Mesodermal cell (in vitro differentiated cells): ENCODE measurements around the gene RAP1GAP2.

Experiments used
- H3K27ac ChIP-seq: 2 replicates; pipeline ENCODE4 v1.7.0; 2013; ENCODE audit warnings: mild to moderate bottlenecking, low read depth, low read length, moderate library complexity; ENCODE audit not compliant: severe bottlenecking
- H3K36me3 ChIP-seq: 2 replicates; pipeline ENCODE4 v1.7.1; 2013; ENCODE audit warnings: mild to moderate bottlenecking, low read length, moderate library complexity; ENCODE audit not compliant: control insufficient read depth, insufficient read depth
- H3K4me1 ChIP-seq: one replicate; pipeline ENCODE4 v1.7.1; 2013; ENCODE audit warnings: mild to moderate bottlenecking, low read length; ENCODE audit not compliant: insufficient read depth, control insufficient read depth, poor library complexity, severe bottlenecking
- H3K4me3 ChIP-seq: 2 replicates; pipeline ENCODE4 v1.7.0; 2013; ENCODE audit warnings: low read length, control low read depth, mild to moderate bottlenecking; ENCODE audit not compliant: insufficient read depth, poor library complexity, severe bottlenecking; ENCODE audit errors: extremely low read depth
- H3K9me3 ChIP-seq: 2 replicates; pipeline ENCODE4 v1.7.1; 2013; ENCODE audit warnings: mild to moderate bottlenecking, low read length, moderate library complexity; ENCODE audit not compliant: control insufficient read depth
- WGBS, 2 experiments: methylation state at CpG; one replicate each; pipeline ENCODE4 v1.1.5; 2013; ENCODE audit warnings: missing lambda C conversion rate in 2 of 2; ENCODE audit not compliant: insufficient coverage in 2 of 2; 5-methylcytosine and 5-hydroxymethylcytosine counted together

Gene RAP1GAP2

DNA sequence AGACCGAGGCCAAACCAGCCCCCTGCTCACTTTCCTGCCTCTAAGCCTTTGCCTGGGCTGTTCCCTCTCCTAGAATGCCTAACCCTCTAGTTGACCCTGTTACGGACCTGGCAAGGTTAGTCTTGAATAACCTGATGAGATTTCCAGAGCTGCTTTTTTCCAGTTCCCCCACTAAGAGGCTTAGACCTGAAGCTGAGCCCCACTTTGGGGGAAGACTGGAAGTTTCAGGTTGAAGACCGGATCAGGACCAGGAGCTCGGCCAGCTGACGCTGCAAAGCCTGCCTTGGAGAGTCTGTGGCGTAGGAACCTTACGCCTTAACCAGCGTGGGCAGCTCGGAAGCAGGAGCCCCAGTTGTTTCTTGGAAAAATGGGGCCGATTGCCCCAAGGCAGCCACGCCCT lies 137.4 kb downstream of the RAP1GAP2 start:
- Histone ChIP-seq H3K27ac (no peak overlapping the region), H3K36me3 (peaks cover 2% of the 10 kb centered on the region)
- 94 to 96% methylated on average over 11 of the region's 11 CpGs for WGBS, 2 experiments

DNA sequence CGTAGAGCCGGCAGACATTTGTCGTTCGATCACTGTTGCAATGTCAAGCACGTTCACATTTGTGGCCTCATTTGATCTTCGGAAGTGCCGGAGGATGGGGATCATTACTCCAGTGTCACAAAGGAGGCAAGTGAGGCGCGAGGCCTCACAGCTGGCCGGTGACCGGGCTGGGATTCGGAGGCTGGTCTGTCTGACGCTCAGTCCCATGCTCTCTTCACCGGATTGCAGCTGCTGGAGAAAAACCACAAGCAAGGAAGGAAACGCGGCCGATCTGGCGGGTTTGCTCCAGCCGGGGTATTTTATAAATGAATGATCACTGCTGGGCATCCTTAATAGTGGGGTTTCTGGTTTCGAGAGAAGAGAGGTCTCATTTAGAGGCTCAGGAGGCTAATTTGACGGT lies 139.4 kb downstream of the RAP1GAP2 start:
- Histone ChIP-seq H3K4me1 (peaks cover 26% of the 10 kb centered on the region), H3K36me3 (peaks cover 2% of the 10 kb centered on the region), H3K4me3 (no peak overlapping the region), H3K9me3 (no peaks in the 10 kb centered on the region), H3K27ac (no peak overlapping the region)
- 93 to 95% methylated on average over 14 to 17 of the region's 21 CpGs for WGBS, 2 experiments

More for the DNA sequence above, 137.4 kb downstream of the RAP1GAP2 start:
- Histone ChIP-seq H3K4me1 (peaks cover 17% of the 10 kb centered on the region), H3K9me3 (no peaks in the 10 kb centered on the region), H3K4me3 (no peak overlapping the region)

- WGBS, 2 experiments: 94 to 100% methylated on average over 1 to 5 of the region's 5 CpGs
- peaks cover 25% of the 10 kb centered on the region for H3K4me1 ChIP-seq
- H3K9me3 ChIP-seq: no peaks in the 10 kb centered on the region
- H3K27ac ChIP-seq: no peak overlapping the region
- H3K36me3 ChIP-seq: peaks cover 2% of the 10 kb centered on the region
- no peak overlapping the region for H3K4me3 ChIP-seq
Measured at GRCh38 chr17:2936351-2936750, 140.1 kb downstream of the RAP1GAP2 start.

DNA sequence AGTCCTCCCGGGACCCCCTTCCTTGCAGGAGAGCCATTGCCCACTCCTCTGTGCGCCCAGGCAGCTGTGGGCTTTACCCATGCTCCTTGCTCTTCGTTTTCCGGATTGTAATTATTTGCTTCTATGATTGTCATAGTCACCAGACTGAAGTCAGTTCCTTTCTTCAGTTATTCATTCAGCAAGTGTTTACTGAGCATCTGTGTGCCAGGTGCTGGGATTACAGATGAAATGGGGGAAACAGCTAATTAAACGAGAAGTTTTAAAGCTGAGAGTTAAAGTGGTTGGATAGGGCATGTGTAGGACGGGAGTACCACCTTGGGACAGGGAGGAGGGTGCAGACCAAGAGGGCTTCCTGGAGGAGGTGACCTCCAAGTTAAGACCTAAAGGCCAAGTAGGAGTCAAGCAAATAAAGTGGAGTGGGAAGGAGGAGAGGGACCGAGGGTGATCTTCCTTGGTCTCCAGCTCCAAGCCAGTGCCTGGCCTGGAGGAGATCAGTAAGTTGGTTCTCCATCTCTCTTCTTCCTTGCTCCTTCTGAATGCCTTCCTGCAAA lies 140.6 kb downstream of the RAP1GAP2 start:
- no peak overlapping the region for H3K27ac ChIP-seq
- H3K9me3 ChIP-seq: no peaks in the 10 kb centered on the region
- peaks cover 20% of the 10 kb centered on the region for H3K4me1 ChIP-seq
- WGBS, 2 experiments: 93 to 98% methylated on average over 6 of the region's 7 CpGs
- peaks cover 2% of the 10 kb centered on the region for H3K36me3 ChIP-seq
- H3K4me3 ChIP-seq: no peak overlapping the region

DNA sequence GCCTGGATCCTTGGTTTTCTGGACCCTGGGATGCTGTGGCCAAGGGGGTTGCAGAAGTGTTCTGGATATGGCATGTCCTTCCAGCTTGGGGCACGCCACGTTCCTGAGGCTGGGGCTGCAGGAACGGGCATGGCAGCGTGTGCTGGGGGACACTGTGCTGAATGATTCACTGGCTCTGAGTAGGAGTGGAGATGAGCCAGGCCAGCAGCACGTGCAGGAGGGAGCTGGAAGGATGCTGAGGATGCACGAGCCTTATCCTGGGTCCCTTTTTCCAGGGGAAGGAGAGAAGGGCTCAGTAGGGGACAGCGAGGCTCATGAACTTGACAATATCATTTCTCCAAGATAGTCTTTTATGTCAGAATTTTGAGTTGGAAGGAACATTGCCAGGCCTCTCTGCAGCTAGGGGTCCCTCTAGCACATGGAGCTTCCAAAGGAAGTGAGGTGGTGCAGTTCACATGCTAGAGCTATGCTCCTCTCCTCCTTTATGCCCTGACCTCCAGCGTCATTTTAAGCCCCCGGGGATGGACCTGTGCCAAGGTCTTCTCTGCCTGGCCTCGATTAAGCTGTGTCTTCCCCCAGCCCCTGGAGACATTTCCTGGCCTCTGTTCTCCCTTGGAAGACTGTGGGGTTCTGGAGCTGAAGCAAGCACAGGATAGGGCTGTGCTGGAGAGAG lies 141.2 kb downstream of the RAP1GAP2 start:
- peaks cover 16% of the 10 kb centered on the region for H3K4me1 ChIP-seq
- no peak overlapping the region for H3K27ac ChIP-seq
- WGBS, 2 experiments: 85 to 91% methylated on average over 6 to 9 of the region's 10 CpGs
- H3K9me3 ChIP-seq: no peaks in the 10 kb centered on the region
- peaks cover 2% of the 10 kb centered on the region for H3K36me3 ChIP-seq
- H3K4me3 ChIP-seq: no peak overlapping the region

DNA sequence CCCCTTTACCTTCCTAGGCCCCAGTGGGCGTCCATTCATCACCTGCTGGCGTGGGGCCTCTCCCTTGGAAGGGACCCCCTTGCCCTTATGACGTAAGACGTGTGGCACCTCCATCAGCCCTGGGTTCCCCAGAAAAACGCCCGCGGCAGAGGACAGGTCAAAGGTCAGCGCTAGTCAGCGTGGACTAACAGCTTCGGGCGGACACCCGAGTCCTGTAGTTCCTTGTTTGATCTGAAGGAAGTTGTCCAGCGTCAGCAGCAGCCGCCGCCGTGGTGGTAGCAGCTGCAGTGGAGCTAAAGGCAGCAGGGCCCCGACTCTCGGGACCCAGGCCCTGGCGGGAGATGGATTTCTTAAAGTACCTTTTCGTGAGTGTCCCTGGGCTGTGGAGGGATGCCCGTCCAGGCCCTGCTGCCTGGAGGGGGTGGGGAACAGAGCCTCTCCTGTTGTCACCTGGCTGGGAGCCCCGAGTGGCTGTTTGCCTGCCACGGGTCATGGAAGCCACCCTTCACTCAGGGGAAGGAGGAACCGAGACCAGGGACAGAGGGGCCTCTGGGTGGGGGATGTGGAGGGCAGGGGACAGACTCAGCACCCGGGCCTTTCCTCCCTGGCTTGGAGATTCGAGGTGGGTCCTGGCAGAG lies 143.6 kb downstream of the RAP1GAP2 start:
- H3K9me3 ChIP-seq: no peaks in the 10 kb centered on the region
- WGBS, 2 experiments: 91 to 93% methylated on average over 22 to 23 of the region's 26 CpGs
- H3K36me3 ChIP-seq: no peaks in the 10 kb centered on the region
- H3K4me3 ChIP-seq: no peak overlapping the region
- peak overlapping the region; percentile 29 for H3K27ac ChIP-seq
- peaks cover 12% of the 10 kb centered on the region for H3K4me1 ChIP-seq

DNA sequence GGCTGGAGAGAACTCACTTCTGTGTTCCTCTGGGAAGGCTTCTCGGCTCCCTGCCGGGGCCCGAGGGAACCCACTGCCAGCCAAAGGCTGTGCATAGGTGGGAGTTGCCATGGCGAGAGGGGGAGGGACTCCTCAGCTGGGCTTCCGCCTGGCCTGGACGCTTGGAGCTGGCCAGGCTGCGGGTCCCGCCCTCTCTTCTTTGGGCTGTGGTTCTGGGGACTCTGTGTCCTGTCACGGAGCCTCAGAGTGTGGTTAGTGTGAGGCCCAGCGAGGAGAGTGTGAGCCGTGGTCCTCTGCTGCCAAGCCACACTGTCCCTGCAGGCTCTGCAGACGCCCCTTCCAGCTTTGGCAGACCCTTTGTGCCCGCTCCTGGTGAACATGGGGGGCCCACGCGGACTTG lies 144.1 kb downstream of the RAP1GAP2 start:
- no peak overlapping the region for H3K27ac ChIP-seq
- 62 to 75% methylated on average over 7 to 14 of the region's 15 CpGs for WGBS, 2 experiments
- H3K9me3 ChIP-seq: no peaks in the 10 kb centered on the region
- H3K4me1 ChIP-seq: peaks cover 12% of the 10 kb centered on the region
- H3K36me3 ChIP-seq: no peaks in the 10 kb centered on the region
- no peak overlapping the region for H3K4me3 ChIP-seq

- H3K27ac ChIP-seq: no peak overlapping the region
- H3K4me1 ChIP-seq: peaks cover 12% of the 10 kb centered on the region
- 75 to 90% methylated on average over 4 to 5 of the region's 11 CpGs for WGBS, 2 experiments
- no peaks in the 10 kb centered on the region for H3K9me3 ChIP-seq
- no peak overlapping the region for H3K4me3 ChIP-seq
- no peaks in the 10 kb centered on the region for H3K36me3 ChIP-seq
Measured at GRCh38 chr17:2943981-2944380, 147.7 kb downstream of the RAP1GAP2 start.

DNA sequence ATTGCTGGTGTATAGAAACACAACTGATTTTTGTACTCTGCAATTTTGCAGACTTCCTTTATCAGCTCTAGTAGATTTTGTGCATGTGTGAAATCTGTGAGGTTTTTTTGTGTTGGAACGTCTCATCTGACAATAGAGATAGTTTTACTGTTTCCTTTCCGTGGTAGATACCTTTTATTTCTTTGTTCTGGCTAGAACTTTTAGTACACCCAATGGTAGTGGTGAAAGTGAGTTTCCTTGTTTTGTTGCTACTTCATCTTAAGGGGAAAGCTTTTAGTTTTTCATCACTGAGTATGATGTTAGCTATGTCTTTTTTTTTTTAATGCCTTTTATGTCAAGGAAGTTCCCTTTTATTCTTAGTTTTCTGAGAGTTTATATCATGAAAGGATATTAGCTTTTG lies 149.1 kb downstream of the RAP1GAP2 start:
- H3K9me3 ChIP-seq: no peaks in the 10 kb centered on the region
- peaks cover 6% of the 10 kb centered on the region for H3K4me1 ChIP-seq
- 60 to 86% methylated on average over 1 of the region's 2 CpGs for WGBS, 2 experiments
- no peak overlapping the region for H3K27ac ChIP-seq
- no peak overlapping the region for H3K4me3 ChIP-seq
- no peaks in the 10 kb centered on the region for H3K36me3 ChIP-seq

DNA sequence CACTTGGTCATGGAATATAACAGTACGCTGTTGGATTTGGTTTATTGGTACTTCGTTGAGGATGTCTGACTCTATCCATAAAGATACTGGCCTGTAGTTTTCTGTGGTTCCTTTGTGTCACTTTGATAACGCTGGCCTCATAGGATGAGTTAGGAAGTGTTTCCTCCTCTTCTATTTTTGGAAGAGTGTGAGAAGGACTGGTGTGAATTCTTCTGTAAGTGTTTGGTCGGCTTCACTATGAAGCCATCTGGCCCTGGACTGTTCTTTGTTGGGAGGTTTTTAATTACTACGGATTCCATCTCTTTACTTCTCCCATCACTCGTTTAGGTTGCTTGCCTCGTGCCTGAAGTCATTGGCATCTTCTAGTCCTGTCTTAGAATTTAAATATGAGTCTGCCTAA lies 149.9 kb downstream of the RAP1GAP2 start:
- WGBS, 2 experiments: 93 to 100% methylated on average over 2 to 3 of the region's 7 CpGs
- Histone ChIP-seq H3K36me3 (no peaks in the 10 kb centered on the region), H3K9me3 (no peaks in the 10 kb centered on the region), H3K27ac (no peak overlapping the region), H3K4me3 (no peak overlapping the region), H3K4me1 (peaks cover 2% of the 10 kb centered on the region)

- WGBS, 2 experiments: 91 to 96% methylated on average over 14 to 15 of the region's 15 CpGs
- peaks cover 2% of the 10 kb centered on the region for H3K4me1 ChIP-seq
- no peak overlapping the region for H3K4me3 ChIP-seq
- no peaks in the 10 kb centered on the region for H3K9me3 ChIP-seq
- no peaks in the 10 kb centered on the region for H3K36me3 ChIP-seq
- no peak overlapping the region for H3K27ac ChIP-seq
Measured at GRCh38 chr17:2947588-2947950, 151.3 kb downstream of the RAP1GAP2 start.
